Common myeloid progenitor, CD34-positive (primary cell): ENCODE measurements around the gene SHANK2.

Source experiments
- CTCF ChIA-PET: fragments of 350-600 bp; sonication (Branson Sonifier 250); formaldehyde crosslinking; loops from one replicate; lab custom pipeline; 2021; ENCODE audit warnings: antibody characterized with exemption; lab: Charles Lee
- POLR2A ChIA-PET: fragments of 350-600 bp; sonication (Branson Sonifier 250); formaldehyde crosslinking; loops from one replicate; lab custom pipeline; 2021; ENCODE audit warnings: antibody characterized with exemption; lab: Charles Lee
- DNase-seq, 3 donors: peaks; one replicate each; pipeline versions ENCODE4 v3.0.0 to v3.0.0-alpha.2; 2013
- H3K27ac ChIP-seq, 2 experiments: 1 replicate in 1 of 2; 2 replicates in 1 of 2; pipeline ENCODE4 v1.7.0; 2013; ENCODE audit warnings: inconsistent platforms in 2 of 2, low read length in 2 of 2, mild to moderate bottlenecking in 2 of 2, low read depth in 1 of 2, moderate library complexity in 1 of 2; ENCODE audit not compliant: severe bottlenecking in 2 of 2, insufficient read depth in 1 of 2, poor library complexity in 1 of 2
- H3K27me3 ChIP-seq, 5 experiments: replicated peaks in 2 of 5; 1 replicate in 3 of 5; 2 replicates in 2 of 5; pipeline versions ENCODE4 v1.6.1 to v1.7.0; 2013; ENCODE audit warnings: low read length in 4 of 5, mild to moderate bottlenecking in 2 of 5, moderate library complexity in 2 of 5, inconsistent platforms in 1 of 5; ENCODE audit not compliant: insufficient read depth in 5 of 5, control insufficient read depth in 4 of 5
- H3K36me3 ChIP-seq, 4 experiments: 1 replicate in 2 of 4; 2 replicates in 2 of 4; pipeline versions ENCODE4 v1.6.1 to v1.7.0; 2013; ENCODE audit warnings: low read length in 3 of 4, control low read depth in 1 of 4, mild to moderate bottlenecking in 1 of 4; ENCODE audit not compliant: control insufficient read depth in 4 of 4, insufficient read depth in 4 of 4
- H3K4me1 ChIP-seq, 4 experiments: 1 replicate in 3 of 4; 2 replicates in 1 of 4; pipeline versions ENCODE4 v1.6.1 to v1.7.1; 2013; ENCODE audit warnings: low read length in 3 of 4, mild to moderate bottlenecking in 3 of 4, control low read depth in 1 of 4, inconsistent platforms in 1 of 4, moderate library complexity in 1 of 4; ENCODE audit not compliant: control insufficient read depth in 4 of 4, insufficient read depth in 4 of 4; ENCODE audit errors: control extremely low read depth in 1 of 4
- H3K4me3 ChIP-seq, 7 experiments: 1 replicate in 4 of 7; 2 replicates in 3 of 7; pipeline versions ENCODE4 v1.5.1 to v1.7.0; 2013; ENCODE audit warnings: mild to moderate bottlenecking in 7 of 7, low read length in 6 of 7, moderate library complexity in 6 of 7, inconsistent platforms in 2 of 7, low read depth in 2 of 7, control low read depth in 1 of 7; ENCODE audit not compliant: insufficient read depth in 4 of 7, control insufficient read depth in 1 of 7; ENCODE audit errors: extremely low read depth in 1 of 7
- H3K9me3 ChIP-seq, 5 experiments: 1 replicate in 4 of 5; 2 replicates in 1 of 5; pipeline versions ENCODE4 v1.6.1 to v1.7.1; 2013; ENCODE audit warnings: low read length in 4 of 5, mild to moderate bottlenecking in 2 of 5, inconsistent platforms in 1 of 5, low read depth in 1 of 5, moderate library complexity in 1 of 5; ENCODE audit not compliant: control insufficient read depth in 4 of 5, insufficient read depth in 2 of 5; ENCODE audit errors: control extremely low read depth in 1 of 5
- WGBS: methylation state at CpG from one replicate; pipeline ENCODE4 v1.1.5; 2013; ENCODE audit not compliant: insufficient coverage; 5-methylcytosine and 5-hydroxymethylcytosine counted together

Gene SHANK2

DNA sequence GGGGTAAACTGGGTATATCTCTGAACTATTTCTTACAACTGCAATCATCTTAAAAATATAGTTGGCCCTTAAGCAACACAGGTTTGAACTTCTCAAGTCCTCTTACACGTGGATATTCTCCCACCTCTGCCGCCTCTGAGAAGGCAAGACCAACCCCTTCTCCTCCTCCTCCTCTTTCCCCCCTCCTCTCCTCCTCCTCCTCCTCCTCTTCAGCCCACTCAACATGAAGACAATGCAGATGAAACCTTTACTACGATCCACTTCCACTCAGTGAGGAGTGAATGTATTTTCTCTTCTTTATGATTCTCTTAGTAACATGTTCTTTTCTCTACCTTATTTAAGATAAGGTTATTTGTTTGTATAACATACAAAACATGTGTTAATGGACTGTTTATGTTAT, 20.0 kb downstream of the SHANK2 start:
- Histone ChIP-seq H3K9me3 (peaks cover 0 to 7% (median 2%) of the 10 kb centered on the region in 5 experiments), H3K4me3 (no peak overlapping the region), H3K4me1 (no peaks in the 10 kb centered on the region), H3K27ac (no peak overlapping the region), H3K36me3 (no peaks in the 10 kb centered on the region), H3K27me3 (peaks cover 0 to 10% (median 0%) of the 10 kb centered on the region in 5 experiments)
- 70% methylated on average over 2 of the region's 3 CpGs for WGBS
- no peak for DNase-seq
- ChIA-PET POLR2A (no interaction called here), CTCF (no interaction called here)

DNA sequence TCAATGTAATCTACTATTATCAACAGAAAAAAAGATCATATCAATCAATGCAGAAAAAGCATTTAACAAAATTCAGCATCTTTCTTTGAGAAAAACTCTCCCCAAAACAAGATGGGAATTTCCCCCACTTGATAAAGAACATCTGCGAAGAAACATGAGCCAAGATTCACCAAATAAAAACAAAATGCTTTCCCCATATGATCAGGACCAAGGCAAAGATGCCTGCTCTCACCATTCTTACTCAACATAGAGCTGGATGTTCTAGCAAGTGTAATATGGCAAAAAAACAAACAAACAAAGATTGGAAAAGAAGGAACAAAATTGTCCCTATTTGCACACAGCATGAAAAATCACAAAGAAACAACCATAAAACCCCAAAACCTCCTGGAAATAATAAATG, 23.4 kb downstream of the SHANK2 start:
- H3K9me3 ChIP-seq, result peaks cover 0 to 15% (median 4%) of the 10 kb centered on the region in 5 experiments
- H3K4me1 ChIP-seq, result no peaks in the 10 kb centered on the region
- no peak overlapping the region for H3K27ac ChIP-seq
- no peak for DNase-seq
- peaks cover 0 to 8% (median 0%) of the 10 kb centered on the region in 5 experiments for H3K27me3 ChIP-seq
- CTCF ChIA-PET, result no interaction called here
- POLR2A ChIA-PET, result interaction anchor here (0.6 kb wide), 1 partner anchor 298 kb away, joined by 3 read pairs; no protein-coding TSS in a partner anchor
- H3K36me3 ChIP-seq, result no peaks in the 10 kb centered on the region
- H3K4me3 ChIP-seq, result no peak overlapping the region
- no CpG with 5 or more reads among the region's 1 CpG for WGBS

DNA sequence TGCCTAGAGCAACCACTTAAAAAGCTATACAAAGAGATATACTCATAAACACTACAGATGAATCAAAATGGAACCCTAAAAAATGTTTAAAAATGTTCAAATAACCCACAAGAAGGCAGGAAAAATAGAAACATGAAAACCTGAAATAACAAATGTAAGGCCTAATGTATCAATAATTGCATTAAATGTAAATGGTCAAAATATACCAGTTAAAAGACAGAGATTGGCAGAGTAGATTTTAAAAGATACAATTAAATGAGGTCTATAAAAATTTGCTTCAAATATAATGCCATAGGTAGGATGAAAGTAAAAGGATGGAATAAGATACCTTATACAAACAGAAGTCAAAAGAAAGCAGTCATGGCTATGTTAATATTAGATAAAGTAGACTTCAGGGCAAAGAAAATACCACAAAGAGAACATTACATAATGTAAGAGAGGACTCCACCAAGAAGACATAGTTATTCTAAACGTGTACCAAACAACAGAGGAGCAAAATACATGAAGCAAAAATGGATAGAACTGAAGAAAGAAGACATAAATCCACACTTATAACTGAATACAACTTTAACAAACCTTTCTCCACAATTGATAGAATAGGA, 25.2 kb downstream of the SHANK2 start:
- no peaks in the 10 kb centered on the region for H3K4me1 ChIP-seq
- H3K36me3 ChIP-seq, result no peaks in the 10 kb centered on the region
- no peak overlapping the region for H3K27ac ChIP-seq
- no CpG with 5 or more reads among the region's 1 CpG for WGBS
- no peak overlapping the region for H3K4me3 ChIP-seq
- H3K9me3 ChIP-seq, result peaks cover 0 to 14% (median 4%) of the 10 kb centered on the region in 5 experiments
- peaks cover 0 to 11% (median 0%) of the 10 kb centered on the region in 5 experiments for H3K27me3 ChIP-seq
- POLR2A ChIA-PET, result no interaction called here
- no peak for DNase-seq
- CTCF ChIA-PET, result no interaction called here

DNA sequence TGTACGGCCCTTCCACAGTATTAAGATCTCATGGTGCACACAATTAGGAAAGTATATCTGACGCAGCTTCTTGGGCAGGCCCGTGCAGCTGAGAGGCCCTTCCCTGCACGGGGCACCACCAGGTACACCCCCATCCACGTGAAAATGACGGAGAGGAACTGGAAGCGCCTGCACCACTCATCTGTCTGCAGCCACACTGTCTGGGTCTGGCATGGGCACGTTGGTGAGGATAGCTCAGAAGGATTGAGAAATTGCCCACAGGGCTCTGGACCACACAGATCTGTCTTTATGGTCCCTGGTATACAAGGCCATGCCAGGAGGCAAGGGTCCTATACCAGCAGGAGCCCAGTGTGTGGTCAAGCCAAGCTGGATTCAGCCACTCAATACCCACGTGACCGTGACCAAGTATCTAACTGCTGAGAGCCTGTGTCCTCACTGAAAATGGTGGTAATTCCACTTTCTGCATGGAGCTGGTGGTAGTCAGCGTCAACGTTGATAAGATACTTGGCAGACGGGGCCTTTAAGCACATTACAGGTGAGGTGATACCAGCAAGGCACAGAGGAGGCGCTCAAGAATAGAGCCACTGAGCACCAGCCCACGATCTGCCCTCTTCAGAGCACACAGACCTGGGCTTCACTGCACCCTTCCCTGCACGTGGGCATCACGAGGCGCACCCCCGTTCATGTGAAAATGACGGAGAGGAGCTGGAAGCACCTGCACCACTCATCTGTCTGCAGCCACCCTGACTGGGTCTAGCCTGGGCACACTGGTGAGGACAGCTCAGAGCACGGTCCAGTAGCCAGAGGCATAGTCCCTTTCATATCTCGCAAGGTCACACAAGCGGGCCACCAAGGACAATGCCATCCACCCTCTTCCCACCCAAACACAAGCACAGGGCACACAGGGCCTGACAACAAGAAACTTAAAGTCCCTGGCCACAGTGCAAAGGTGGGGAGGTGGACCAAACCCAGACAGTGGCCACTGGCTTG, 28.4 kb downstream of the SHANK2 start:
- Histone ChIP-seq H3K27ac (no peak overlapping the region), H3K36me3 (no peaks in the 10 kb centered on the region), H3K27me3 (peaks cover 0 to 13% (median 0%) of the 10 kb centered on the region in 5 experiments), H3K9me3 (peaks cover 0 to 12% (median 4%) of the 10 kb centered on the region in 5 experiments), H3K4me1 (no peaks in the 10 kb centered on the region), H3K4me3 (no peak overlapping the region)
- ChIA-PET CTCF (no interaction called here), POLR2A (no interaction called here)
- no peak for DNase-seq
- 94% methylated on average over 20 of the region's 23 CpGs for WGBS

DNA sequence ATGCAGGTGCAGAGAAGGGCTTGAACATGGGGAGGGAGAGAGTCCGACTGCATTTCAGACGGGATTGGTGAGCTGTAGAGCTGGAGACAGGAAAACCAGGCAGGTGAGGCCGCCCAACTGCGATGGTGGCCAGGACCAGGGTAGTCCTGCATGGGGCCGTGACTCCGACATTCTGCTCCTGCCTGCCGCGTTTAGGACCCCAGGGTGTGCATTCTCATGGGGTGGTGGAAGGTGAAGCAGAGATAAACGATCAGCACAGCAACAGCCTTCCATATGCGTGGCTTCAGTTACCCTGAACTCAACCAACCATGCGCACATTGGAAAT, 29.3 kb downstream of the SHANK2 start:
- Histone ChIP-seq H3K27me3 (peaks cover 0 to 13% (median 0%) of the 10 kb centered on the region in 5 experiments), H3K36me3 (no peaks in the 10 kb centered on the region), H3K9me3 (peaks cover 0 to 12% (median 4%) of the 10 kb centered on the region in 5 experiments), H3K4me1 (no peaks in the 10 kb centered on the region), H3K4me3 (no peak overlapping the region), H3K27ac (no peak overlapping the region)
- DNase-seq, result no peak
- ChIA-PET CTCF (no interaction called here), POLR2A (no interaction called here)
- 89% methylated on average over 10 of the region's 11 CpGs for WGBS

DNA sequence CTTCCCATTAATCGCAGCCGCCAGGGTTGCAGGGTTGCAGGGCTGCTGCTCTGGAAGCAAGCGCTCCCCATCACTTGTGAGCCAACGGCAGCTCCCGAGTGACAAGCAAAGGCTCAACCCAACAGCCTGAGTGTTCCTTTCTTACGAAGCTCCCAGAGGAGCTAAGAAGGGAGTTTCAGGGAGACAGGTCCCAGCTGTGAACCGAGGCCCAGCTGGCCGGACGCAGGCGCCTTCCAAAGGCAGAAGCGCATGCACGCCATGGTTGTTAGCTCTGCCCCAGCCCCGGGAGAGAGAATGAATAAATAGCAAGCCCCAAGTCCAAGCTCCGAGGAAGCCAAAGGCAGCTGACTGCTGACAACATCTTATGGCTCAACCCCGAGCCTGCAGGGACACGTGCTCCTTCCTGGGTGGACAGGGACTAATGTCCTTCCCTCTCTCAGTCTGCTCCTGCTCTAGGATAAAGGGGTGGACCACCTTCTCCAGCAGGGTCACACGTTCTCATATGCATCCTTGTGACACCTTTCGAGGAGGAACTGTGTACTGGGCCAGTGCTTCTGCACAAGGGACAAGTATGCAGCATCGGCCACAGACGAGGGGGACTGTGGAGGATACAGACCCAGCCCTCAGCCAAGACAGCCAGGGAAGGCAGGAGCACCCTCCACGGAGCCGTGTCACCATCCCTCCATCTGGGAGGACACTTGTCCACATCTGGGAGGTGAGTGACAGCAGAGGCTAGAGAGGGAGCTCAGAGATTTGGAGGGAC, 29.9 kb downstream of the SHANK2 start:
- Histone ChIP-seq H3K4me3 (no peak overlapping the region), H3K36me3 (no peaks in the 10 kb centered on the region), H3K9me3 (peaks cover 0 to 9% (median 3%) of the 10 kb centered on the region in 5 experiments), H3K27me3 (peaks cover 0 to 13% (median 0%) of the 10 kb centered on the region in 5 experiments), H3K27ac (no peak overlapping the region), H3K4me1 (no peaks in the 10 kb centered on the region)
- ChIA-PET POLR2A (no interaction called here), CTCF (no interaction called here)
- DNase-seq, result no peak
- WGBS, result 88% methylated on average over 18 of the region's 22 CpGs
